Erythroblast (primary cell): ENCODE data around the gene P2RY14.

Experiments used
- GATA1 ChIP-seq: IDR thresholded peaks from 2 replicates; pipeline ENCODE4 v1.6.1; 2011; ENCODE audit warnings: low read depth, mild to moderate bottlenecking, control low read depth, low read length, moderate library complexity
- POLR2A ChIP-seq: IDR thresholded peaks from 2 replicates; pipeline ENCODE4 v1.6.1; 2011; ENCODE audit warnings: mild to moderate bottlenecking, low read length

DNA sequence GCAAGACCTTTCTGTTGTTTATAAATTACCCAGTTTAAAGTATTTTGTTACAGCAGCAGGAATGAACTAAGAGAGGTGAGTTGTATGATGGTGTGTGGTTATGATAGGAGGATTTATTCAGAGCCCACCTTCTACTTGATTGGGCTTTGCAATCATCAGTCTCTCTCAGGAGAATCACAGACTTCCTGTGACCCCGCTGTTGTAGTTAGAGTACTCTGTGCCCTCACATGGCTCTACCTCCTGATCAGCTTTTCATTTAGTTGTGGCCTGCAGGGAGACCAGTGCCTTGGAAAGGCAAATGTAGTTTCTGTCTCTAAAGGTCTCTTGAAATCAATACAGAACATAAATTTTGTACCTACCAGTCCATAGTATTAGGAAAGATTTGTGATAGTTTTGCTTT, 7.6 kb upstream of the P2RY14 start:
- TF ChIP-seq POLR2A: no peak
- no peak for TF ChIP-seq GATA1
